Activated CD8-positive, alpha-beta memory T cell treated with anti-CD3 and anti-CD28 coated beads for 4 hours (primary cell): ENCODE data around the gene ARMC8.

ENCODE experiments used
- DNase-seq, 2 donors: peaks; one replicate each; pipeline ENCODE4 v3.0.0-alpha.2; 2020; ENCODE audit warnings: low read depth in 2 of 2

ARMC8 gene

GRCh38 chr3:138249636-138250035 lies 62.5 kb downstream of the ARMC8 start:
- DNase-seq: no peak

- no peak for DNase-seq
Measured at GRCh38 chr3:138253609-138254008, 66.5 kb downstream of the ARMC8 start.

GRCh38 chr3:138254216-138254615 lies 67.1 kb downstream of the ARMC8 start:
- DNase-seq: no peak

DNA sequence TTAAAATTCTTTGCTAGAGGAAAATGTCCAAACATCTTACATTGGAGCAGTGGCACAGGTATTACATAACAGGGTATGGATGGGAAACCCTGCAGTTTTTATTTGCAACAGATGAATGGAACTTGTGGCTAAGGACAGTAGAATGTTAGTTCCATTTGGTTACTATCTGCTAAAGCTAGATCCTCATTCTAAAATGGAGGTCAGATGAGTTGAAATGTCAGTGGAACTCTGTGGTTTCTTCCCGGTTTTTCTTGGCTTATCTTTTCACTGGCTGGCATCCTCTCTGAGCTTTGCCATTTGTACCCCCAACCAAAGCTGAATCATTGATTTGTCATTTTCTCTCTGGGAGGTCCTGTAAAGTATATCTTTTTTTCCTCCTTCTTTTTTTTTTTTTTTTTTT lies 68.9 kb downstream of the ARMC8 start:
- DNase-seq: no peak

GRCh38 chr3:138257986-138258385 lies 70.9 kb downstream of the ARMC8 start:
- DNase-seq: no peak

GRCh38 chr3:138259126-138259525 lies 72.0 kb downstream of the ARMC8 start:
- no peak for DNase-seq

DNA sequence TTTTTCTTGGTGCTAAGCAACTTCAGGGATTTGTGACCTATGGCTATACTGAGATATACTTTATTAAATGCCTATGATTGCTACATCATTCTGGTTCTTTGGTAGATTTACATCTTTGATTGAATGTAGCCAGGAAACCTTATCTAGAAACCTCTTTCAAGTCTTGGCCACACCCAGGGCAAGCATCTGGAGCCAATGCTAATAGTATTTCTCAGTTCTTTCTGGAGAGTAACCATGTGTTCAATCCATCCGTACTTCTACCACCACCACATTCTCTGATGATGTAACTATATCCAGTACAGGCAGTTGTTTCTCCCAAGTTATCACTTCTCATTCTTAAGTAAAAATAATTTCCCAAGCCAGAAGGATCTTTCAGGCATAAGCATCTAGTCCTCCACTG lies 73.5 kb downstream of the ARMC8 start:
- no peak for DNase-seq

- DNase-seq: no peak
Measured at GRCh38 chr3:138263104-138263503, 76.0 kb downstream of the ARMC8 start.

- DNase-seq: no peak
Measured at GRCh38 chr3:138265745-138266144, 78.6 kb downstream of the ARMC8 start.

DNA sequence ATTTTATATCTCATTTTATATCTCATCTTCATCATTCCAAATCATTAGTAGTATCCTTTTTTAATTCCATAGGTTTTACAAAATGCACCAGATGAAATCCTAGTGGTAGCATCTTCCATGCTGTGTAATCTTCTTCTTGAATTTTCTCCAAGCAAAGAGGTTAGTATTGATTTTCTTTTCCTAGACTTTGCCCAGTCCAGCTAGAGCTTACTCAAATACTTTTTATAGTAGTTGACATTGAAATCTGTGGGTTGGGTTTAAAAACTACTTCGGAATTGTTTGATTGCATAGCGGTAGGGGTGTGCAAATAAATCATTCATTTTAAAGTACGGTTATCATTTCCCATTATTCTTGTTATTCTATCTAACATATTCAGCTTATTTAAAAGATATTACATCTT lies 80.0 kb downstream of the ARMC8 start:
- no peak for DNase-seq

GRCh38 chr3:138270245-138270644 lies 83.1 kb downstream of the ARMC8 start:
- no peak for DNase-seq

DNA sequence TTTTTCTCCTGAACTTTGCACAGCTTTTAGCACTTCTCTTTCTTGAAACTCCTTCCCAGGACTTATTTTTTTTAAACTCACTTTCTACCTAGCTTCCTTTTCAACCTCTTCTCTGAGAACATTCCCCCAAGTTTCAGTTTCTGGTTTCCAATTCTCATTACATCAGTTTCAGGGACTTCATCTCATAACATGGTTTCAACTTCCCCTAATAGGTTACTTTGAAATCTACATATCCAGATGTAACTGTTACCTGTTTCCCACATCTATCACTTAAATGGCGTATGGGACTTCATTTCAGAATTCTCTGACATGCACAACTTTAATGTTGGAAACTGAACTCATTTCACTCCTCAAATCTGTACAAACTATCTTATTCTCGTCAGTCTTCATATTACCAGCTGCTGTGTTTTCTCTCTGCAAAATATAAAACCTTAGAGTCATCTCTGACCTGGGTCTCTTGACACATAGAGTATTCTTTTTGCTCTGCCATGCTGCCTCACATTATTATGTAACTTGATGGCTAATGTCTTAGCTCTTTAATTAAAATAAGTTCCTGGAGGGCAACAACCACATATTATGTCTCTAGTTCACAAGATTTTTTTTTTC lies 84.2 kb downstream of the ARMC8 start:
- DNase-seq: no peak

DNA sequence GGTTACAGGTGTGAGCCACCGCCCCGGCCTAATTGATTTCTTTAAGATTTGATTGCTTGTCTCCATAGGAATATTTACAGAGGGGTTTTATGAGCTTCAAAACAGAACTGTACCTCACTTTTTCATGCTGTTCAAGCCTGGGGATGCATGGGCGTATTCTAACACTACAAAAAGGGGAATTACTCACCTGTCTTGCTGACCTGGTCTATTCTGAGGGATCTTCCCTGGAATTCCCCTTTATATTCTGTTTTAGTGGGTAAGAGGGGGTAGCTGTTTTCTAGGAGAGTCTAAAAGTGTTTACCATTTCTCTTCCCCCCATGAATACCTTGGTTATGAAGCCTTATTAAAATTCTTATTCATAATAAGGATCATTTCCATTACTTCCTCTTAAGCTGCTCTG lies 94.5 kb downstream of the ARMC8 start:
- no peak for DNase-seq

GRCh38 chr3:138282836-138283235 lies 95.7 kb downstream of the ARMC8 start:
- DNase-seq: no peak

DNA sequence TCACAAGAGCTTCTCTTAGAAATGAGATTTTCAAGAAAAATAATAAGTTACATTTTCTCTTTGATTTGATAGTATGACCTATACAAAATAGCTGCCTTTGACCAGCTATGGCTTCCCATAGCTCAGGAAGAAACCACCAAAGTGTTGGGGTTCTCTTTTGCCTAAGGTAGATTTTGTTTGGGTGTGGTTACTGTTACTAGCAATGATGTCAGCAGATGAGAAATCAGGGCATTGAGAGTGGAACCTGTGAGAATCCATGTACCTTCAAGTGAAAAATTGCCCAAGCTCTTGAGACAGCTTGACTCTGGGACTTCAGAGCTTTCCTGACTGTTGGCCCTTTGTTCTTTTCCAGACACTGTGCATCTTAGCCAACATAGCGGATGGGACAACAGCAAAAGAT lies 97.0 kb downstream of the ARMC8 start:
- no peak for DNase-seq

DNA sequence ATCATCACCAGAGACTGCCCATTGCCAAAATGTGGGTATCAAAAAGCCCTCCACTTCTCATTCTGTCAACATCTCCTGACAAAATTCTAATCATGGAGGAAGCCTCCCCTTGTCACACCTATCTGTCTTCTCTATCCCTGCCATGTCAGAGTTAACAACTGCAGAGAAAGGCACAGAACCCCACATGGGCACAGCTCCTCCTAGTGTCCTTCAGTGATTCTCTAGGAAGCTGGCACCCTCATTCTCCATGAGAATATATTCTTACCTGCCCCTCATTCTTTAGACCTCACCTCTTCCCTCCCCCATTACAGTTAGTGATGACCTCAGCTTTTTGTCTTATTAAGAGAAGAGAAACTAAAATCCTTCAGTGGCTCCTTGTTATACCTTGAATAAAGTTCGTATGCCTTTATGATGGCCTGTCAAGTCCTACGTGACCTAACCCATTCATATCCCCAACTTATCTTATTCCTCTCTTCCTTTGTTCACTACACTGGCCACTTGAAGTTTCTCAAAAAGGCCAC lies 97.9 kb downstream of the ARMC8 start:
- no peak for DNase-seq

DNA sequence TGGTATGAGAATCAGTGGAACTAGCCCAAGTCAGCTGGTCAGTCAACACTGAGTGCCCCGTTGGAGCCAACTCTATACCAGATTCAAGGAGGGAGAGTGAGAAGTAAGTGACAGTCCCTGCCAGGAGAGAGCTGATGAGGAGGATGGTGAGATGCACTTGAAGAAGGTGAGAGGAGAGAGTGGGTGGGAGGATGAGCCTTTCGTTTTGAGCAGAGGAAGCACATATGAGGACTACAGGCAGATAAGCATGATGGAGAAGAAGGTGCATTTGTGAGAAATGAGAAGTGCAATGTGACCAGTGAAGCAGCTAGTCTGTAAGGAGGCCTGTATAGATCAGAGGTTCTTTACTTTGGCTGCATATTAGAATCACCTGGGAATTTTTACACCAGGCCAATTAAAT lies 102.2 kb downstream of the ARMC8 start:
- DNase-seq: no peak

GRCh38 chr3:138289701-138290100 lies 102.6 kb downstream of the ARMC8 start:
- DNase-seq: no peak

GRCh38 chr3:138296639-138297038 lies 109.5 kb downstream of the ARMC8 start:
- DNase-seq: no peak

DNA sequence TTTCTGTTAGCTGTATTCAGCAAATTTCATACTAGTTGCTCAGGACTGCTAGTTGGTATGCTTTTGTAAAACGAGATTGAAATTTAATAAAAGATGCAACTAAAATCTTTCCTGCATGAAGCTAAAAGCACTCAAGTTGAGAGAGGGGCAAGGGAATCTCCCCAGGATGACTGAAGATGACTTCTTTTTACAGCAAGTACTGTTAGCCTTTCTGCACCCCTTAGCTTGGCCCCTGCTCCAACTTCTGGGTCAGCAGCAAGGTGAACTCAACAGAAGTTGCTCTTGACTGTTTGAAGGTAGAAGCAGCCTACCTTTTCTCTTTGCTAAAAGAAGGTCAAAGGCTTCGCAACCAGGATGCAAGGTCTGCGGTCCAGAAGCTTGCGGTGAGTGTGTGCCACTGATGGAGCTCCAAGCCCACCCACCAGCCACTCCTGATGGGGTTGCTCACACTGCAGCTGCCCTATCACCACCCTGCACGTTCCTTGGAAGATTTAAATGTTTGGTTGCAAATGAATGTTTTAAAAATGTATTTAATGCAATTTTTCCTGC lies 110.0 kb downstream of the ARMC8 start:
- DNase-seq: no peak

DNA sequence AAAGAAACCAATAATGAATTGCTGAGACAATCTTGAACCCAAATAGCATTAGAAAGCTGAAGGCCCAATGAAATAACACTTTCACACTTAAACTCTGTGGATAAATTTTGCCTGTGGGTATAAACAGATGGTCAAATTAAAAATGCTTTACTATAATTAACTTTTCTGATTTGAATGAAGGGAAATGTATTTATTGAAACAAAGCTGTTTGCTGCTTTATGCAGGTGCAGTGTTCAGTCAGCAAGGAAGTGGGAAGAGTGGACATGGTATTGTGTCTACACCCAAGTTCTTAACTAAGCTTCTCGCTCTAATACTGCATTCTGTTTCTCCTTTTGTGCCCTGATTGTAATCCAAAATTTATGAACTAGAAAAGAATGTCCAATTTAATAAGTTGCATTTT lies 110.8 kb downstream of the ARMC8 start:
- no peak for DNase-seq

GRCh38 chr3:138300647-138301046 lies 113.5 kb downstream of the ARMC8 start:
- DNase-seq: no peak

GRCh38 chr3:138303474-138303873 lies 116.4 kb downstream of the ARMC8 start:
- no peak for DNase-seq

DNA sequence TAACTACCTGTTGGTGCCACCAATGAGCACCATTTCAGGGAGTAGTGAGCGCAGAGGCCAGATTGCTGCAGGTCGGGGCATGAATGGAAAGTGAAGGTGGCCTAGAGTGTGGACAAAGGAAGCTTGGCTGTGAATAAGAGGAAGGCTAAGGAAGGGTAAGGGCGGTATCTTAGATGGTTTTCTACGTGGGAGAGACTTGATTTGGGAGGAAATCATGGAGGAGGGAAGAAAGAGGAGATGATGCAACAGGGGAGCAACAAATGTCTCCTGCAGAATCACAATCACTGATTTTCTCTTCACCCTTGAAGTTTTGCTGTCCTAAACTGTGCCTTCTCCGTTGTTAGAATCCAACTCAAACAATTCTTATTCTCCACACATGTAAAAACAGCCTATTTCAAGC lies 120.8 kb downstream of the ARMC8 start:
- no peak for DNase-seq
